ENCODE data around the gene TXNDC15.
"Not testable (repeated sequence)": the region's sequence is repeated elsewhere in the genome, so short reads cannot be mapped to it uniquely, and the experiment has no call there.

TXNDC15 gene

GRCh38 chr5:134878403-134878802 is 4.2 kb downstream of the TXNDC15 start:
- DNase-seq = no peak

DNA sequence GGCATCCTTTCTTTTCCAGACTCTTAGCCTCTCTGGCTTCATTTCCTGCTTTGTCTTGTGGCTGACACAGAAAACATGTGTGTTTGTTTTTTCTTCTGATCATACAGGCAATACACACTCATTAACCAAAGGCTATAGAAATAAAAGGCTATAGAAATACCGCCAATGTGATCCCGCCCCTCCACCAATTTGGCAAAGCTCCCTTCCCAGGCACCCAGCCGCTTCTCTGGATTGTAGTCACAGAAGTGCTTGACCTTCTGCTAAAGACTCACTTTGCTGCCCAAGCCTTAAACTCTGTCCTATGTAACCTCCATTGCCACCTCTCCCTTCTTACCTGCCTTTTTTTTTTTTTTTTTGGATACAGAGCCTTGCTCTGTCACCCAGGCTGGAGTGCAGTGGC is 5.3 kb downstream of the TXNDC15 start:
- DNase-seq = no peak

DNA sequence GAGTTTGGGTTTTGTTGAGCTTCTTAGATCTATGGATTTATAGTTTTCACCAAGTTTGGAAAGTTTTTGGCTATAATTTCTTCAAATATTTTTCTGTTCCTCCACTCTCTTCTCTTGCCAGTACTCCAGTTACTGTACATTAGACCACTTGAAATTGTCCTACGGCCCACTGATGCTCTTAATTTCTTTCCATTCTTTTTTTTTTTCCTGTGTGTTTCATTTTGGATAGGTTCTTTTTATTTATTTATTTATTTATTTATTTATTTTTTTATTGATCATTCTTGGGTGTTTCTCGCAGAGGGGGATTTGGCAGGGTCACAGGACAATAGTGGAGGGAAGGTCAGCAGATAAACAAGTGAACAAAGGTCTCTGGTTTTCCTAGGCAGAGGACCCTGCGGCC is 6.8 kb downstream of the TXNDC15 start:
- not testable (repeated sequence) for DNase-seq

GRCh38 chr5:134881711-134882110 is 7.5 kb downstream of the TXNDC15 start:
- DNase-seq = not testable (repeated sequence)

GRCh38 chr5:134887593-134888159 is 13.5 kb downstream of the TXNDC15 start:
- DNase-seq = no peak

- DNase-seq = no peak
Observed at GRCh38 chr5:134889335-134889734, 15.2 kb downstream of the TXNDC15 start.

GRCh38 chr5:134891473-134891872 is 17.3 kb downstream of the TXNDC15 start:
- no peak for DNase-seq

- DNase-seq = no peak
Observed at GRCh38 chr5:134892282-134892681, 18.1 kb downstream of the TXNDC15 start.

GRCh38 chr5:134892926-134893325 is 18.8 kb downstream of the TXNDC15 start:
- DNase-seq = no peak

DNA sequence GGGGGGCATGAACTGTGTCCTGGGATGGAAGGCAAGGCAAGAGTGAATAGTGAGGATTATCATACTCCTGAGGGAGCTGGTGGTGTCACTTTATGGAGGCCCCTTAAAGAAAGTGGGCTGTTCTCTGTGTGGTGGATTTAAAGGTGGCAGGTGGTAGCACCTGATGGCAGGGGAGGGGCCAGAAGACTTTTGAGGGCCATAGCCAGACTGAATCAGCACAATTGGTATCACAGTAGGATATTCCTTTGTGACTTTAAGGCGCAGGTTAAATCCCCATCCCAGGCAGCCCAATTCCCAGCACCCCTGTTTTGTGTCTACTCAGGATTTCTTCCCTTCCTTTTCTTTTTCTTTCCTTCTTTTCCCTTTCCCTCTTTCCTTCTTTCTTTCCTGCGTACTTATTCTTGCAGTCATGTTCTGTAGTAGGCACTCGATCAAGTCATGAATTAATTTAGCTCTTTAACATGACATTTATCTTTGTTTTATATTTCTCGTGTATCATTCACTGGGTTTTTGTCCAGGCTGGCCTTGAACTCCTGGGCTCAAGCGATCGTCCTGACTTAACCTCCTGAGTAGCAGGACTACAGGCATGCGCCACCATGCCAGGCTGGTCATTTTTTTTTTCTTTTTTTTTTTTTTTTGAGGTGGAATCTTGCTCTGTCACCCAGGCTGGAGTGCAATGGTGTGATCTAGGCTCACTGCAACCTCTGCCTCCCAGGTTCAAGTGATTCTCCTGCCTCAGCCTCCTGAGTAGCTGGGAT is 19.8 kb downstream of the TXNDC15 start:
- no peak for DNase-seq

GRCh38 chr5:134902071-134902801 is 28.1 kb downstream of the TXNDC15 start:
- peak; percentile 28 for DNase-seq

DNA sequence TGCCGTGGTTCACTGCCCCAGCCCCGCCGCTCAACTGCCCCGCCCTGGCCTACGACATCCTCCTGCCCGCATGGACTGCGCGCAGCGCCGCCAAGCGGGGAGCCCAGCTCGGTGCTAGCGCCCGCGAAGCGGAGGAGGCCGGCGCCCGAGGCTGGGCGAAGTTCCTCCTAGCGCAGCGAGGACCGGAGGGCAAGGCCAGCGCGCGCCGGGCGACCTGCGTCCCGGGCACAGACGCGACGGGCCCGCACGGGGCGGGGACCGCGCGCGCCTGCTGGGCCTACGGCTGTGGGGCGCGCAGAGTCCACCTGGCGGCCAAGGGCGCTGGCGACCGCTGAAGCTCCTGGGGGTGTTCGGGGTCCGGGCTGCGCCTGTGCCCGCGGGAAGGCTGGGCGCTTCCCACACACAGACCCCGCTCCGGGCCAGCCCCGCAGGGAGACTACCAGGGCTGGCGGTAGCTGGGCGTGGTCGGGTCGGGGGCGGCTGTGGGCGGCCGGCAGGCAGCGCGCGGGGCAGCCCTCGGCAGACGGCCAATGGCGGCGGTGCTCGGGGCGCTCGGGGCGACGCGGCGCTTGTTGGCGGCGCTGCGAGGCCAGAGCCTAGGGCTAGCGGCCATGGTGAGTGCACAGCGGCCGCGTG is 30.6 kb downstream of the TXNDC15 start, which contains the start of gene PCBD2:
PCBD2 (plus strand) TSS at position 522 of the 636 bp plus-strand sequence; CDS start at position 531, 9 bp downstream.
- DNase-seq = peak; percentile 90

DNA sequence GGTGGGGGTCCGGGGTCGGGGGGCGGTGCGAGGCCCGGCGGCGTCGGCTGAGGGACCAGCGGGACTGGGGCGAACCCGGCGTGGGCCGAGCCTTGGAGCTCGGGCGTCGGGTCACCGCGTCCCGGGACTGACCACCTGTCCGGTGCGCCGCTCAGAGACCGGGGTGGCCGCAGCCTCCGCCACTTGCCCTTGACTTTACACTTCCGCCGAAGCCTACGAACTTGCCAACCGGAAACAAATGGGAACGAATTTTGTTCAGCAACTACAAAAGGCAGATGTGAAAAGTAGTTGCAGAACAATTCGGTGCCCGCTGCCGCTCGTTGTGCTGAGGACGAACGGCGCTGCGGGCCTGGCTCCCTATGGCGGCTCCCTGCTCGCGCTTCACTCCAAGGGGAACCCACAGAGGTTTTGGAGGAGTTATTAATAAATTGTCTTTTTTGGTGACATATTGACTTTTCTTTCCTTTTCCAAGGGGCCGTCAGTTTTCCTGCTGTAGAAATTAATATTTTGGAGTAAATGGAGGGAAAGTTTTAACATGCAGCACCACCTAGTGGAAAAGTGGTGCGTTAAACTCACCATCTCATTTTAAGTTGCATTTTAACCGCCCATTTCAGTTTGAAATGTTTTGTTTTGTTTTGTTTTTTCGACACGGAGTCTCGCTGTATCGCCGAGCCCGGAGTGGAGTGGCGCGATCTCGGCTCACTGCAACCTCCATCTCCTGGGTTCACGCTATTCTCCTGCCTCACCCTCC is 31.2 kb downstream of the TXNDC15 start:
- DNase-seq = peak; percentile 76

- no peak for DNase-seq
Observed at GRCh38 chr5:134906811-134907210, 32.6 kb downstream of the TXNDC15 start.

GRCh38 chr5:134910752-134911151 is 36.6 kb downstream of the TXNDC15 start:
- DNase-seq = not testable (repeated sequence)

GRCh38 chr5:134911285-134912206 is 37.4 kb downstream of the TXNDC15 start:
- DNase-seq = no peak

DNA sequence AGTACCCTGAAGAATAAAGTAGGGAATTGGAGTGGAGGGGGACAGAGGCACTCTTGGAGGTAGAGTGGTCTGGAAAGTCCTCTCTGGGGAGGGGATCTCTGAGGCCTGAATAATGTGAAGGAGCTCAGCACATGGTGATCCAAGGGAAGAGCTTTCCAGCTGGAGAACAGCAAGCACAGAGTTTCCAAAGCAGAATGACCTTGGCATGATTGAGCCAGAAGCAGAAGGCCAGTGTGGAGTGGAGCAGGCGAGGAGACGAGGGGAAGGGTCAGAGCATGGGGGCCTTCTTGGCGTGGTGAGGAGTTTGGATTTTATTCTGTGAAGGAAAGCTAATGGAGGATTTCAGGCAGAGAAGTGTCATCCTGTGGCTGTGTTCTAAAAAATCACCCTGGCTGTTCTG is 39.1 kb downstream of the TXNDC15 start:
- DNase-seq = no peak

- DNase-seq = no peak
Observed at GRCh38 chr5:134913795-134914194, 39.6 kb downstream of the TXNDC15 start.

DNA sequence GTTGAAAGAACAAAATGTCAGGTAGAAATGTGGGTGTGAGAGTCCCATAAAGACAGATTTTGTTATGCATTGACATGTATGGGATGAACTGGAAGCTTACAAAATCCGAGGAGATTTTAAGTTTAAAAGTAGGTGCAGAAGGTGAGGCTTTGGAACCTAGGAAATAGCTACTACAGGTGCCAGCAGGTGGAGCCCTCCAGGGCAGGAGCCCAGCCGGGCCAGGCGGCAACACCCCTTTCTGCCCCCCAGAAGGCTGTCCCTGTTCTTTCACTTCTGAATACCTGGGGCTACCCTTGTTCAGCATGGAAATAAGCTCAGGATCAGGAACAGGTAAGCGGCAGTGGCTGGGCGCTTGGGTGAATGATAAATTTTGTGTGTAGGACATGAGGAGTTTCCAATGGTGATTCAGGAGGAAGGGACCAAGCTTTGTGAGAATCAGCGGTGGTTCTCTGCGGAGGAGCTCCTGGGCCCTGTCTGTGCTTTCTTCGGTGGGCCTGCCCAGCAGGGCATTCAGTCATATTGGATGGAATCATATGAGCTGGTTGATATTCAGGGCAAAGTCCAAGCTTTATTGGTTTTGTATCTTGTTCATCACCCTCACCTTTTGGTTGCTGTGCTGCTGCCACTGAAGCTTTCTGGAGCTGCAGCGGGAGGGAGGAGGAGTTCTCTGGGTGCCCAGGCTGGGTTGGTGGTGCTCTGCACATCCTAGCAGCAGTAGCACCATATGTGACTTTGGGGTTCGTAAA is 43.1 kb downstream of the TXNDC15 start:
- DNase-seq = no peak

GRCh38 chr5:134918861-134919260 is 44.7 kb downstream of the TXNDC15 start:
- DNase-seq = no peak
